GM19043 (cell line): ENCODE measurements around the gene ZNF618.

Source experiments
- ATAC-seq: cut with Tn5 transposase; IDR thresholded peaks from one replicate; pipeline ENCODE4 v1.9.1; 2021; ENCODE audit warnings: low read depth; ENCODE audit not compliant: unreplicated experiment

The ZNF618 gene

DNA sequence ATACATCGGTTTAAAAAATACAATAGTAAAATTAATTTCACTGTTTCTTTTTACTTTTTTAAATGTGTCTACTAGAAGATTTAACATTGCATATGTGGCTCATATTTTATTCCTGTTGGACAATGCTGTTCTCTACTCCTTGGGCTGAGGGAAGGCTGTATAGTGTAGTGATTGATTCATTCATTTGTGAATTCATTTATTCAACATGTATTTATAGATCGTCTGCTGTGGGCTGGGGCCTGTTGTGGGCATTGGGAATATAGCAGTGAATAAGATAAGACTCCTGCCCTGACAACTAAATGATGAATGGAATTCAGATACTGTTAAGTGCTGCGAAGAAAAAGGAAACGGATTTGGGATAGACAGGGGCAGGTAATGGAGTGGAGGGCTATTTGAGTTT is 55.7 kb downstream of the ZNF618 start:
- no peak for ATAC-seq

DNA sequence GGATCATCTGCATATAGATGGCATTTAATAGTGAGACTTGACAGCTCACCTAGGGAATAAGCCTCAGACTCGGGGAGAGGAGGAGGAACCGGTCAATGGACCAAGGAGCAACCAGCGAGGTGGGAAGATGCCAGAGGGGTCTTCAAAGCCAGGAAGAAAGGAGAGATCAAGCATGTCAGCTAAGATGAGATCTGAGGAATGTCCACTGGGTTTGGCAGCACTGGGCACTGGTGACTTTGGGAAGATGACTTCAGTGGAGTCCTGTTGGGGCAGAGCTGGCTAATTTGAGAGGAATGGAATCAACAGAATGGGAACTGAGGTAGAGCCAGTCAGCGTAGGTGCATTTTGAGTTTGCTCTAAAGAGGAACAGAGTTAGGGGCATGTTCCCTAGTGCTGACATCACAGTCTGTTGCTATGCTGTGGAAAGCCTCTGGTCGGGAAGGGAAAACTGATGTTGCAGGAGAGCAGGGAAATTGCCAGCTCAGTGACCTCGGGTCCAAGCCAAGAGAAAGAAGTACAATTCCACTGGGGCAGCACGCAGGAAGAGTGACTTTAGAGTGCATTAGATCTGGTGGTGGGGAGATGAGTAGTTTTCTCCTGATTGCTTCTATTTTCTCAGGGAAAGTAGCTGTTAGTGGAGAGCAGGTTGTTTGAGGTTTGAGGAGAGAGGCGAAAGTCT is 56.9 kb downstream of the ZNF618 start:
- ATAC-seq: no peak

DNA sequence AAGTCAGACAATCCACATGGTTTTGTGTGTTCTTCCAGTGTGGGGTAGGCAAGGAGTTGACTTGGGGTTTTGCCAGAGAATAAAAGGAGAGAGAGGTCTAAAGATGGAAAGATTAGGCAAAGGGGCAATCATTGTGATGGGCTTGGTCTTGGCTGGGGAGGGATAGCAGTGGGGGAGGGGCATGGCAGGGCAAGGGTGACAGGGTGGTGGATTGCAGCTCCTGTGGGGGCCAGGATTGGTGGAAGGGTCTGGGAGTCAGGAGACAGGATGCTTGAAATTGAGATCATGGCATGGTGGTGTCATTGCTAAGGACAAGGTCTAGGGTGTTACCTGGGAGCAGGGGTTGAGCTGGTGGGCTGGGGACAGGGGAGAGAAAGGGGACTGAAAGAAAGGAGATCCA is 57.6 kb downstream of the ZNF618 start:
- no peak for ATAC-seq

GRCh38 chr9:113934167-113934828 is 58.2 kb downstream of the ZNF618 start:
- no peak for ATAC-seq

GRCh38 chr9:113934829-113935676 is 58.9 kb downstream of the ZNF618 start:
- no peak for ATAC-seq

GRCh38 chr9:113935677-113936380 is 59.7 kb downstream of the ZNF618 start:
- ATAC-seq: no peak

- ATAC-seq: no peak
These were observed 64.0 kb downstream of the ZNF618 start for GRCh38 chr9:113940077-113940476.

- ATAC-seq: no peak
These were observed 64.9 kb downstream of the ZNF618 start for GRCh38 chr9:113941056-113941455.

DNA sequence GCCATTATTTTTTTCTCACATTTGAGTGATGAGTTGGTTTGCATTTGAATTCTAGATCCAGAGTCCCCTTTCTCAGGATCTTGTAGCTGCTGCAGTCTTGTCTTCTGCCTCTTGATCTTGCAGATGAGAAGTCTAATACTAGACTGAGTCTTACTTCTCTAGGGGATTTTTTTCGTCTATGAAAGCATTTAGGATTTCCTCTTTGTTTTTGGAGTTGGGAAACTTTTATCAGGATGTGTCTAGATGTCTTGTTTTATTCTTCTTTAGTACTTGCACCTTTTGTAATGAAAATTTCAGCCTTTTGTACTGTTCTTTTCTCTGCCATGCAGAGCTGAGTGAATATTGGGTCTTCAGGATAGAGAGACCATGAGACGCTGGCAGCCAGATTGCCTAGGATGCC is 65.4 kb downstream of the ZNF618 start:
- no peak for ATAC-seq

- no peak for ATAC-seq
These were observed 67.3 kb downstream of the ZNF618 start for GRCh38 chr9:113943112-113944009.

- no peak for ATAC-seq
These were observed 69.7 kb downstream of the ZNF618 start for GRCh38 chr9:113945784-113946183.

DNA sequence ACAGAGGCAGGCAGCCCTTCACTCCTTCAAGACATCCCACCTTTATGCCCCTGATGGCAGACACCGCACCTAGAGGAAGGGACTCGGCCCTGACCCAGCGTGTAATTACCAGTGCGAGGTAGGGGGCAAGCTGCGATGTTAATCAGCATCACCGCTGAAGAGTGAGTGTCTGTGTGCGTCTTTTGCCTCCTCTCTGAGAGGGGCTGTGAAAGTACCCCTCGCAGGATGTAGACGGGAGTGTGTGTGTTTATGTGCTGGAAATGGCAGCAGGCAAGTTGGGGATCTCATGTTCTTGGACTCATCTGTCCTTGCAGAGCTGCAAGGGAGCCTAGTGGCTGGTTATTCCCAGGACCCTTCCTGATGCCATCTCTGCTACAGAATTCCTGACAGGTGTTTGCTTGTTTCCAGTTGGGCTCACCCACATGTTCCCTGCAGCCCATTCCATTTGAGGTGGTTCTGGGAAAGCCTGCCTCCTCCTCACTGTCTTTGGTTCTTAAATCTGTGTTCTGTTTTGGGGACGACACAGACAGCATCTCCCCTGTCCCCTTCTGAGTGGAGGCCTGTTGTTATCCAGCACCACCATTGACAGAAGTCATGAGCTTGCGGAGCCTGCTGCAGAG is 70.5 kb downstream of the ZNF618 start:
- no peak for ATAC-seq

- no peak for ATAC-seq
These were observed 71.8 kb downstream of the ZNF618 start for GRCh38 chr9:113947941-113948340.

- ATAC-seq: no peak
These were observed 72.9 kb downstream of the ZNF618 start for GRCh38 chr9:113948891-113949570.

DNA sequence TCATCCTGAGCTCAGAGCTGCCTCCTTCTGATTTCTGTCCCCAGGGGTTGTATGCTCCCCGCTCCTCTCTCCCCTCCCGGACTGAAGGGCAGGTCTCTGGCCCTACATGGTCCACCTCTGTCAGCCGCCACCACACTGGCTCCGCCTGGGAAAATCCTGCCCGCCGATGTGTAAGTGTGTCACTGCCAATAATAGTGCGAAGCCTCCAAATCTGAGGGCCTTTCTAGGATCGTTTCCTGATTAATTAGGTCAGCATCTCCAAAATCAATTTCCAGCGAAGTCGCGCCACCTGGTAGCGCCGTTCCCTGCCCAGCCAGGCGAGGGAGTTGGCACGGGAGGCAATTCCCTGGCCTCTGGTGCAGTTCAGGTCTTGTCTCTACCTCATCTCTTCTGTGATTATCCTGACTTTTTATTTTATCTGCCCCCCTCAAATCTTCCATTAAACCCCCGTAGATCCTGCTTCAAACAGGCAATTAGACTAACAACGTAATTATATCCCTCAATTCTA is 73.5 kb downstream of the ZNF618 start:
- no peak for ATAC-seq

DNA sequence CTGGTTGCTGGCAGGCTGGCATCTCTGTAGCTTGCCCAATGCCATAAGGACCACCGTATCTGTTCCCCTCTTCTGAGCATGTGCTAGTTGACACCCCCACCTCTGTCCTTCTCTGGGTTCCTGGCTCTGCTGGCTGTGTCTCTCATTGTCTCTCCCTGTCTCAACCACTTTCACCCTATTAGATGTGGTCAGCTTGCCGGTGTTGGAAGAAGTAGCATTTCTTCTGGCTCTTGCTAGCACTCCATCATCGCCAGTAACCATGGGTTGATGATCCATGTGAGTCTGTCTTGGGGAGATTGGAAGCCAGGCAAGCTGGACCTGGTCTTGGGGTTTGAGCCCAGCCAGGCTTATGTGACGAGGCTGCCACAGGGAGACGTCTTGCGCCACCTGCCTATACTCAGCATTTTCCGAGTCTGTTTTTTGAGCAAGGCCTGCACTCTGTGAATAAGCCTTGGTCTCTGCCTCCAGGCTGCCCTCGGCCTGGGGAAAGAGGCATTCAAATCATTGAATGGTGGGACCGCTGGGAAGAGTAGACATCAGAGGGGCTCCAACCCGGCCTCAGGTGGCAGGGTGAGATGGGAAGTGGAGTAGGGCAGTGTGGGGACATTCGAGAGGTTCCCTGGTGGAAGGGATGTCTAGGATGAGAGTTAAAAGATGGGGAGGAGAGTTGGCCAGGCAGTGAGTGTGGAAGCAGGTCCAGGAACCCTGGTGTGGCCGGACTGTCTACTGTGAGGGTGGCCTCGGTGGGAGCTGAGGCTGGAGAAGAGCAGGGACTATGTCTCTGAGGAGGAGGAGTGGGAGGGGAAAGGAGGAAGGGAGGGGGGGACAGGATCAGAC is 74.3 kb downstream of the ZNF618 start:
- no peak for ATAC-seq

DNA sequence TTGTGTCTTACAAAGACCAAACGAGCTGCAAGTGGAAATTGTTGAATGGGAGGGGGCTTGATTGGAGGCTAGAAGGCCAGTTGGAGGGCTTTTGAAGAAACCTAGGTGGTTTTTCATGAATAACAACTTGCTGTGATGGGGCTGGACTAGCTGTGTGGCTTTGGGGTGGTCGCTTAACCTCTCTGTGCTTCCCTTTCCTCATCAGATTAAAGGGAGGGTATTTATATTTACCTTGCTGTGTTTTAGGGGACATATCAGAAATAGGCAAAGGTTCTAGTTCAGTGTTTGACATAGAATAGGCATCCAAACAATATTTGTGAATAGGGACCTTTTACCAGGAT is 74.9 kb downstream of the ZNF618 start:
- ATAC-seq: no peak

GRCh38 chr9:113952676-113953075 is 76.6 kb downstream of the ZNF618 start:
- ATAC-seq: no peak
